Measurements from ENCODE around the gene LGALS3.

The LGALS3 gene

GRCh38 chr14:55088356-55088755 is 40.7 kb upstream of the LGALS3 start:
- no peak for TF ChIP-seq REST (IDR thresholded peaks at IDR 0.05; ENCODE audit: insufficient read depth in 1 of 2, low read depth in 2 of 2, low read length in 2 of 2)
- no peak for TF ChIP-seq SIN3A (IDR thresholded peaks at IDR 0.05; ENCODE audit: borderline replicate concordance, insufficient read depth, low read length)

- TF ChIP-seq SIN3A (IDR thresholded peaks at IDR 0.05; ENCODE audit: borderline replicate concordance, insufficient read depth, low read length) (no peak), FOXP2 (optimal IDR thresholded peaks at IDR 0.05; ENCODE audit: borderline replicate concordance, extremely low read depth, extremely low read length, insufficient read depth) (no peak), REST (IDR thresholded peaks at IDR 0.05; ENCODE audit: insufficient read depth in 1 of 2, low read depth in 2 of 2, low read length in 2 of 2) (no peak), POLR2AphosphoS5 (IDR thresholded peaks at IDR 0.05; ENCODE audit: low read depth, low read length) (no peak), TAF1 (IDR thresholded peaks at IDR 0.05; ENCODE audit: borderline replicate concordance, insufficient read depth, low read length) (no peak)
Measured at GRCh38 chr14:55092341-55092740, 36.7 kb upstream of the LGALS3 start.

- TF ChIP-seq POLR2AphosphoS5 (IDR thresholded peaks at IDR 0.05; ENCODE audit: low read depth, low read length) = no peak
- no peak for TF ChIP-seq TAF1 (IDR thresholded peaks at IDR 0.05; ENCODE audit: borderline replicate concordance, insufficient read depth, low read length)
- TF ChIP-seq REST (IDR thresholded peaks at IDR 0.05; ENCODE audit: insufficient read depth in 1 of 2, low read depth in 2 of 2, low read length in 2 of 2) = no peak
- no peak for TF ChIP-seq SIN3A (IDR thresholded peaks at IDR 0.05; ENCODE audit: borderline replicate concordance, insufficient read depth, low read length)
- no peak for TF ChIP-seq FOXP2 (optimal IDR thresholded peaks at IDR 0.05; ENCODE audit: borderline replicate concordance, extremely low read depth, extremely low read length, insufficient read depth)
Measured at GRCh38 chr14:55094292-55095157, 34.5 kb upstream of the LGALS3 start.

GRCh38 chr14:55097881-55098560 is 31.0 kb upstream of the LGALS3 start:
- TF ChIP-seq FOXP2 (optimal IDR thresholded peaks at IDR 0.05; ENCODE audit: borderline replicate concordance, extremely low read depth, extremely low read length, insufficient read depth) (no peak), POLR2AphosphoS5 (IDR thresholded peaks at IDR 0.05; ENCODE audit: low read depth, low read length) (no peak), TAF1 (IDR thresholded peaks at IDR 0.05; ENCODE audit: borderline replicate concordance, insufficient read depth, low read length) (no peak), SIN3A (IDR thresholded peaks at IDR 0.05; ENCODE audit: borderline replicate concordance, insufficient read depth, low read length) (no peak), REST (IDR thresholded peaks at IDR 0.05; ENCODE audit: insufficient read depth in 1 of 2, low read depth in 2 of 2, low read length in 2 of 2) (no peak)
